Measurements from ENCODE around the gene MATN3. TPM values are rescaled to one million over a fixed set of nuclear protein-coding genes. Genes with fewer than 3 reads are reported as not detected.

The MATN3 gene
- total and polyA plus RNA-seq, 5 donors from 2014 or later = not detected

GRCh38 chr2:19943189-19943588, 69.3 kb downstream of the MATN3 start:
- H3K9me3 ChIP-seq (ENCODE audit: control insufficient read depth in 2 of 2, low read length in 2 of 2) = no peaks in the 10 kb centered on the region
- DNase-seq = no peak
- no peak for ATAC-seq (ENCODE audit: low read depth in 2 of 2)
- H3K4me3 Mint-ChIP-seq = no peak overlapping the region
- no peaks in the 10 kb centered on the region for H3K4me1 ChIP-seq (ENCODE audit: control insufficient read depth, insufficient read depth, low read length, poor library complexity, severe bottlenecking)
- peaks cover 2% of the 10 kb centered on the region for H3K36me3 ChIP-seq (ENCODE audit: control insufficient read depth, insufficient read depth, low read length)
- H3K27me3 ChIP-seq (ENCODE audit: control insufficient read depth, insufficient read depth, low read length) = no peaks in the 10 kb centered on the region
- H3K4me3 ChIP-seq (ENCODE audit: low read depth, low read length) = no peak overlapping the region
- H3K4me1 Mint-ChIP-seq = no peaks in the 10 kb centered on the region
- H3K9me3 Mint-ChIP-seq = no peaks in the 10 kb centered on the region
- no peaks in the 10 kb centered on the region for H3K27me3 Mint-ChIP-seq
- peaks cover 17% of the 10 kb centered on the region for H3K36me3 Mint-ChIP-seq
- H3K27ac Mint-ChIP-seq = no peak overlapping the region
- no peak overlapping the region for H3K27ac ChIP-seq (ENCODE audit: insufficient read depth, low read length, poor library complexity, severe bottlenecking)

DNA sequence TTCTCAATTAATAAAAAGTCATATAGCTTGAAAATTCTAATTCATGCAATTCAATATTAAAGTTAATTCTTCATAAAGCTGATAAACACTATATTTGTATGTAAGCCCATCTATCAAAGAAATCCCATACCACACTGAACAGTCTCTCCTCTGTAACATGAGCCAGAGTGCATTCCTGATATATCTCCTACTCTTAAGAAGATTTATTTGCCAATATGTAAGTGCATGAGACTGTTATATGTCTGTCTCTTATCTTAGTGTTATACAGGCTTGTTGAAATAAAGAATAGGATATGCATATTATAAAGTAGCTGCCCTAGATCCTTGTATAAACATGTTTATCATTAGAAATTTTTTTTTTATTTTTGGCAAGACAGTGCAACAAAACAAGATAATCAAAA, 70.3 kb downstream of the MATN3 start:
- no peak overlapping the region for H3K27ac Mint-ChIP-seq
- H3K27ac ChIP-seq (ENCODE audit: insufficient read depth, low read length, poor library complexity, severe bottlenecking) = no peak overlapping the region
- no peaks in the 10 kb centered on the region for H3K27me3 ChIP-seq (ENCODE audit: control insufficient read depth, insufficient read depth, low read length)
- H3K4me1 Mint-ChIP-seq = no peaks in the 10 kb centered on the region
- peaks cover 10% of the 10 kb centered on the region for H3K36me3 ChIP-seq (ENCODE audit: control insufficient read depth, insufficient read depth, low read length)
- peak overlapping the region in 1 of 4 donors; percentile 61 for H3K4me3 Mint-ChIP-seq
- no peaks in the 10 kb centered on the region for H3K9me3 Mint-ChIP-seq
- ATAC-seq (ENCODE audit: low read depth in 2 of 2) = no peak
- H3K27me3 Mint-ChIP-seq = no peaks in the 10 kb centered on the region
- no peak for DNase-seq
- H3K9me3 ChIP-seq (ENCODE audit: control insufficient read depth in 2 of 2, low read length in 2 of 2) = no peaks in the 10 kb centered on the region
- H3K36me3 Mint-ChIP-seq = peaks cover 24% of the 10 kb centered on the region
- H3K4me3 ChIP-seq (ENCODE audit: low read depth, low read length) = no peak overlapping the region
- no peaks in the 10 kb centered on the region for H3K4me1 ChIP-seq (ENCODE audit: control insufficient read depth, insufficient read depth, low read length, poor library complexity, severe bottlenecking)

Other genes starting within 250 kb of the MATN3 start
- 40.6 TPM for gene TTC32, start 110.7 kb downstream of the MATN3 start, total RNA-seq
- 10 to 100 TPM; 24.7 to 39.1 (median 29.2) TPM for gene TTC32, start 110.7 kb downstream of the MATN3 start, polyA plus RNA-seq
- gene WDR35, start 22.6 kb downstream of the MATN3 start, total RNA-seq = 3.8 TPM
- 1 to 10 TPM; 1.3 to 2.6 (median 1.9) TPM for gene WDR35, start 22.6 kb downstream of the MATN3 start, polyA plus RNA-seq
- gene LAPTM4A, start 39.0 kb upstream of the MATN3 start, total RNA-seq = 74.1 TPM
- gene LAPTM4A, start 39.0 kb upstream of the MATN3 start, polyA plus RNA-seq = 100 to 1,000 TPM; 118 to 141 (median 133) TPM
- gene SDC1, start 212.5 kb upstream of the MATN3 start, total RNA-seq = not detected
- not detected for gene SDC1, start 212.5 kb upstream of the MATN3 start, polyA plus RNA-seq

All from CD4-positive, CD25-positive, alpha-beta regulatory T cell (primary cell).